GF-D8 (cell line): ENCODE measurements around the gene CHST2.
"Not testable (repeated sequence)": the region's sequence is repeated elsewhere in the genome, so short reads cannot be mapped to it uniquely, and the experiment has no call there.

ENCODE experiments used
- DNase-seq: peaks from one replicate; lab custom pipeline; 2025; lab: John Stamatoyannopoulos, UW

Gene CHST2

DNA sequence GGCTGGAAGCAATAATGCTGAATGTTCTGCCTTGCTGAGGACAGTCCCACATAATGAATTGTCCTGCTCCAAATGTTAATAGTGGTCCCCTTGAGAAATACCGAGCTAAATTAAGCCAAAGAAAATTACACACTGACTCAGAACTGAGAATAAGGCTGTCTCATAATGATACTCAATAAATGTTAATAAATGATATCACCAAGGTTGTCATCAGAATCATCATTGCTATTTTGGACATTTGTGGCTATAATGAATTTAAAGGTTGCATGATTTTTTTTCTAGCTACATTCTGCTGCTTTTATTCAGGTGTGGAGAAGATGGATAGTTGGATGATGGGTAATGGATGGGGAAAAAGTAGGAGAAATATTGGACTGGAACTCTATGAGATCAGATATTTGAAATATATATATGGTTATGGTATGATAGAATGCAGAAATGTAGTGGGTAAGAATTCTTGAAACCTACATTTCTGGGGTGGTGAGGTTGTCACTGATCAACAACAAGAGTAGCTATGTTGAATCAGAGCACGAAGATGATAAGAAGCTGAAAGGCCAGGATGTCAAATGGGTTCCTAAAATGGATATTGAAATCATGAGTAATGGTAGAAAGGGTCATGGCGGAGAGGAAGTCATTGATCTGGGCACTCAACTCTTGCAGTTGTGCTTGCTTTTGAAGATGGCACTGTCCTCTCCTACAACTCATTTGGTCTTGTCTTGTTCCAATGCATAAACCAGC is 12.8 kb downstream of the CHST2 start:
- no peak for DNase-seq

DNA sequence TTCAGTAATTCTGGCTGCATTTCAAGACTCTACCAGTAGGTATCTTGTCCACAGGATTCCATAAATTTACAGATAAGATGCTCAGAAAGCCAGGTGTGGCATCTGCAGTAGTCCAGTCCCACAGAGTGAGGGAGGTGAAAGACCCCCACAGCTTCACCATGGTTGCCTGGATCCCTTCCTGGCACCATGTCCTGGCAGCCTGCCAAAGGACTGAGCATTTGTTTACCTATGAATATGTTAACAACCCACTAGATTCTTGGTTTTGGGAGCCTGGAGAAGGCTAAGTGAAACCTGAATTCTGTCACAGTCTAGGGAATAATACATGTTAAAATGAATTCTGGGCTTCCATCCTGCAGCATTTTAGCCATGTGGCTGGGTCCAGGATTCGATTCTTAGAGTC is 14.9 kb downstream of the CHST2 start:
- no peak for DNase-seq

DNA sequence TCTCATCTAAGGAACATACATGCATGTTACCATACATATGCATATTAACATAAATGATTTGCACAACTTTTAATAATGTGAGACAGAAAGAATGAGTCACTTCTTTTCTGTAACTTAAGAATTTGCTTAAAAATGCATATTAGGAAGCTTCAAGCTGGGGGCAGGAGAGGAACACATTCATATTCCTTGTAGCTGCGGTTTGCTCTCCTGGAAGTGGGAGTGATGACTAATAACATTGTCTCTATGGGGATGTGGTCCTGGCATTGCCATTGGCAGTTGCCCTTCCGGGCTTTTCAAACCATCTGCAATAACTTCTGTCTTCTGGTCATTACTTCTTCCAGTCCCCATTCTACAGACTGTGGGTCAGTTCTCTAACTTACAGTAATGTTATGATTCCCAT is 15.6 kb downstream of the CHST2 start:
- no peak for DNase-seq

DNA sequence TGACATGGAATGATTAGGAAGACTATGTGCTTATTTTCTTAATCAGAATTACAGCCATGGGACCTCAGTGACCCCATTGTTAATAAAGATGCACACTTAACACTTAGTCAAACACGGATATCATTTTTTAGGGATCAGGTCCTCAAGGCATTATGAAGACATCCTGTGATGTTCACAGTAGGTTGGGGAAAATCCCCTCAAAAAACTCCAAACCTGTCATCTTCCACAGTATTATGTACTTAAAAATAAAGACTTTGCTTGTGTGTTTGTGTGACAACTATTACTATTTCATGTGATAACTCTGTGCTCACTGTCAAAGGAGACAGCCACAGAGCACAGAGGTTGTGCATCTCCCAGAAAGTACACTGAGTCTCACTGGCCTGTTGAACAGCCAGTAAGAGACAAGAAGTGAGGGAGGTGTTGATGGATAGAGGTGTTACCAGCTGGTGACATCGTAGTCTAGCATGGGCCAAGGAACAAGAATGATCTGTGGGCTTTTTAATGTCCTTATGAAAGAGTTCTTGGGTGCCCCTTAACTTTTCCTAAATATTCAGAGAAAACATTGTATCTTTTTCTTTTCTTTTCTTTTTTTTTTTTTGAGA is 18.0 kb downstream of the CHST2 start:
- no peak for DNase-seq

DNA sequence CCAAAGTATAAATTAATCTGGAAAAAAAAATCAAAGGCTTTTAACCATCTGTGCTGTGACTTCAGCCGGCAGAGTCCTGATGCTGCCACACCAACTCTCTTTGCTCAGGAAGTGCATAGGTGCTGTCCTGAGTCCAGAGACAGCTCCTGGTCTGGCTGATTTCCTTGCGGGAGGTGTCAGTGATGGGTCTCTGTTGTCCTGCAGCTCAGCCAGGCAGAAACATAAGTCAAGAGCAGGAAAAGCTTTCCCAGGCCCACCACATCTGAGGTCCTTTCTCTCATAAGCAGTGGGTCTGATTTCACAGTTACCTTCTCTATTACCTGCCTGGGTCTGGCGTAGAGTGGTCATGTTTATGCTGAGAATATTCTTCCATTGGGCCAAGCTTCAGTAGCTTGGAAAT is 19.4 kb downstream of the CHST2 start:
- DNase-seq: no peak

DNA sequence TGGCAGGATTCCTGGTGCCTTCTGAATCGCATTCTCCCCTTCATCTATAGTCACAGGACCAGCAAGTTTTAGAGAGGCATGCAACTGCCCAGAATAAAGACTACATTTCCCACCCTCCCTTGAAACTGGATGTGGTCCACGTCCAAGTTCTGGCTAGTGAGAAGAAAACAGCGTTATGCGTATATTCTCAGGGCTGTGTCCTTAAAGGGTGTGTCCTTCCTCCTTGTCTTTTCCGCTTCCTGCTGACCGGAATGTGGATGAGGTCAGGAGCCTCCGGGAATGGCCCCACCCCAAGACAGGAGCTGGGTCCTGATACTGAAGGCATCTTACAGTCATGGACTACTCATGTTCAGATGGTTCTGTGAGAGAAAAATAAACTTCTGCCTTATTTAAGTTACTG is 20.2 kb downstream of the CHST2 start:
- no peak for DNase-seq

DNA sequence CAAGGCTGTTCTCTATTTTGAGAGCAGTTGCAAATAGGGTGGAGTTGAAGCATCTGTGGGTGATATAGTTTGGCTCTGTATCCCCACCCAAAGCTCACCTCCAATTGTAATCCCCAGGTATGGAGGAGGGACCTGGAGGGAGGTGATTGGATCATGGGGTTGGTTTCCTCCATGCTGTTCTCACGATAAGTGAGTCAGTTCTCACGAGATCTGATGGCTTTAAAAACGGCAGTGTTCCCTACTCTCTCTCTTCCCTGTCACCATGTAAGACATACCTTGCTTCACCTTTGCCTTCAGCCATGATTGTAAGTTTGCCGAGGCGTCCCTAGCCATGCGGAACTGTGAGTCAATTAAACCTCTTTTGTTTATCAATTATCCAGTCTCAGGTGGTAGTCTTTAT is 21.0 kb downstream of the CHST2 start:
- no peak for DNase-seq

DNA sequence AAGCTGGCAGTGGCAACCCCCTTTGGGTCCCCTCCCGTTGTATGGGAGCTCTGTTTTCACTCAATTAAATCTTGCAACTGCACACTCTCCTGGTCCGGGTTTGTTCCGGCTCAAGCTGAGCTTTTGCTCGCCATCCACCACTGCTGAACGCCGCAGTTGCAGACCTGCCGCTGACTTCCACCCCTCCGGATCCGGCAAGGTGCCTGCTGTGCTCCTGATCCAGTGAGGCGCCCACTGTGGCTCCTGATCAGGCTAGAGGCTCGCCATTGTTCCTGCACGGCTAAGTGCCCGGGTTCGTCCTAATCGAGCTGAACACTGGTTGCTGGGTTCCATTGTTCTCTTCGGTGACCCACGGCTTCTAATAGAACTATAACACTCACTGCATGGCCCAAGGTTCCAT is 22.8 kb downstream of the CHST2 start:
- no peak for DNase-seq

DNA sequence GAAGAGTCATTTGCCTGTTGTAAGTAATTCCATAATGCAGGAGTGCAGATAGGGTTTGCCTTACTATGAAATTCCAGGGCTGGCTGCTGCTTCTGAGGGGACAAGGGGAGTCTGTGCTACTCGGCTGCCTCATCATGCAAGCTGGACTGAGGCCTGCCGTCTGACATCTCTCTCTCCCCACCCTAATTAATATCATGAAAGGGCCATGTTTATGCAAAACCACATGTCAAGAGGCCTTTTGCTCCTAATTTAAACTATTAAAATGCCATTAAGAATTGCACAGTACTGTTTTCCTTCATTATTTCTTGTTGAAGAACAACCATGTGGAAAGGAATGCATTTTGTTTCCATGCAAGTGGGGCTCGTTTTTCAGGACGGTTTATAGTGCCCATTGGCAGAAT is 26.3 kb downstream of the CHST2 start:
- DNase-seq: no peak

DNA sequence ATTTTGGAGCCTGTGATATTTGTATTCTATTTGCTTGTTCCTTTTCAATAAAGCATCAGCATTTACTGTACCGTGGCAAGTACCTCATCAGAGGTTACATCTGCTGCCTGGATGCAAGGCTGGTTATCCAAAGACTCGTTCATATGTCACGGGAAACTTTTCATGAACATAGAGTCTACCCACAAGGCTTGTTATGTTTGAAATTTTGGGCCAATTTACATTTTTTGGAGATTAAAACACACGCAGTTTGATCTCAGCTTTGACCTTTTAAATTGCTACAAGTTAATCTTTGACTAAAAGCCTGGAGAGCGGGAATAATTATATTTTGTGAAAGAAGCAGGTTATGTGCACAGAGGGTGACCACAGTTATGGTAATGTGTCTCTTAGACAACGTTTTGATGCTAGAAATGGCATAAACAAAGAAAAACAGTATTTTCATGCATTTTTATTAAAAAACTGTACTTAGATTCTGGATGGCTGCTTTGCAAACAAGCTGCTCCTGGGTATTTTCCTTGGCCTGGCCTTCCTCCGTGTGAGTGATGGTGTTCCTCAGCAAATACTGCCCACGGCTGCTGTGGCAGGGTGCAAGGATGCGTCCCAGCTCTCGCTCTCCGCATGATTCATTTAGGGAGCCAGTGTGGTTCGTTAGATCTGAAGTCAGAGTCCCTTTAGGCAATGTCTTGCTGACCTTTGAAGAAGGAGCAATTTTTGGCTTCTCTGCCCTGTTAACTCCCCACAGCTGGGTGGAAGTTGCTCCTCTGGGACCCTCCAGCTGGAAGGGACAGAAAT is 27.1 kb downstream of the CHST2 start:
- no peak for DNase-seq

DNA sequence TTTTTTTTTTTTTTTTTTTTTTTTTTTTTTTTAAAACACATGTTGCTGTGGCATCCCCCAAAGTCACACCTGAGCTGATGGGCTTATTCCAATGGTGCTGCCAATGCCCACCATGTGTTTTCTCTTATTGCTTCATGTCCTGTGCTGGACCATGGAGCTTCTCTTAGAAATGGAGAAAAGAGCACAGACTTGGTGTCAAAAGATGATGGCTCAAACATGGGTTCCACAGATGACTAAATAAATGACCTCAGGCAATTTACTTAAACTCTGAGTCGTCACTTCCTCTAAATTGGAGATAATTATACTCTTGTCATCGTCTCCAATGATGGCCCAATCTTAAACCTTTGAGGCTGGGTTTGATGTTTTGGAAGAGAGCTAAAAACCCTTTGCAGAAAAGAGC is 28.1 kb downstream of the CHST2 start:
- DNase-seq: no peak

DNA sequence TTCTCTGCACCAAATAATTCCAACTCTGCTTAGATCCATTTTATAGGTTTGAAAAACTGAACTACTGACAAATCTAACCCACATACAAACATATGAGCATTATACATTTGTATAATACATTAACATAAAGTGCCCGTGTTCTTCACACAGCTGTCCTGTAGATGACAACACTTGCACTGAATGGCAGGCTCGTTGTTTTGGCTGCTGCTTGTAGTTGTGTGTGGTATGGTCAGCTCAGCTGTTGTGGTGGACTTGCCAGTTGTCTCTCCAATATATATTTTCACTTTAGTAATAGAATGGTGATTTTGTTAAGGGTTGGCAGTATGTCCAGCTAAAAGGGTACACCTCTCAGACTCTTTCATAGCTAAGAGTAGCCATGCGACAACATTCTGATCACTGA is 30.5 kb downstream of the CHST2 start:
- no peak for DNase-seq

DNA sequence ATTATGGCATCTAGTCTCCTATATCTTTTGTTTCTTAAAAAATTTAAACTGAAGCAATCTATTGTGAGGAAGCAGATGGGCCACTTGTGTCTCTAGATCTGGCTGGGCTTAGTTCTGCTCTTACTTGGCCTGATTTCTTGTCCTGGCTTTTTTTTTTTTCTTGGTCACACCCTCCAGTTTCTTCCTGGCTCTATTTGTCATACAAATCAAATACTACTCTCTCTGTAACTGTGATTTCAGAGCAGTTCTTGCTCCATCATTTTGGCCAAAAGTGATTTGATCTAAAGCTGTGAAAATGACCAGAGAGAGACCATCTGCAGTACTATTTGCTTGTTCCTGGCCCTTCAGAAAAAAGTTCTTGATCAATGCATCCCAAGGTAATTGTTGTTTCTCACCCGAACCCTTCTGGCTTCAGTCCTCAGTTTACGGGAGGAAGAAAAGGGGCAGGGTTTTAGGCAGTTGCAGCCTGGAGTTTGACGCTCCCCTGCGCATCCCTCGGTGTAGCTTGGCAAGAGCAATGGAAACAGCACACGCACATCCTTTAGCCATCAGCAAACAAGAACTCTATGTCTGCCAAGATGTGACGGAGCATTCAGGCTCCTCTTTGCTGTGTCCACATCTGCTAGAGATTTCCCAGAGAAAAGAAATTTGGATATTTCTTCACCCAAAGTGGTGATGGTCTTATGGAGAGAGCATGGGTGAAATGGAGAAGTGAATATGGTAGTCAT is 31.6 kb downstream of the CHST2 start:
- no peak for DNase-seq

DNA sequence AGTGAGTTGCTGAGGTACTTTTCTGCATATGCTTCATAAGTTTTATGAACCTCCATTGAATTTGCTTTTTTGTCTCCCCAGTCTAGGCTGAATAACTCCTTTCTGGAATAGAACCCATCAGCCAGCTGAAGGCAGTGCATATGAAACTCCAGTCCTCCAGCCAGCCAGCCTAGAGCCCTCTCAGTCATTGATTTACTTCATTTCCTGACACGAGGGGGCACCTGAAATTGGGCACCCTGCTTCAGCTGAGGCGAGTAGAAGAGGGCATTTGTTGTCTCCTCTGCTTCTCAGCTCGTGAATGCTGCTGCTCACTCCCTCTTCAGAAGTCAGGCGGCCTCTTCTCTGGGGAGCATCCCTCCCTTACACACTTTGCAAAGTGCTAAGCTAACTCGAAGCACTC is 32.5 kb downstream of the CHST2 start:
- DNase-seq: no peak

DNA sequence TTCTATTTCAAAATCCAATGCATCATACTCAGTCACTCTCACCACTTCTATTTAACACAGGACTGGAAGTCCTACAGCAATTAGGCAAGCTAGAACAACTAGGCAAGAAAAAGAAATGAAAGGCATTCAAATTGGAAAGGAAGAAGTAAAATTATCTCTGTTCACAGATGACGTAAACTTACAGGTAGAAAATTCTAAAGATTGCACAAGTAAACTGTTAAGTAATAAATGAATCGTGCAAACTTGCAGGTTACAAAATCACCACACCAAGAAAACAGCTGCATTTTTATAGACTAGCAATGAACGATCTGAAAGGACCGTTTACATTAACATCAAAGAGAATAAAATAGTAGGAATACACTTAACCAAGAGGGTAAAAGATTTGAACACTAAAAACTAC is 36.2 kb downstream of the CHST2 start:
- no peak for DNase-seq

DNA sequence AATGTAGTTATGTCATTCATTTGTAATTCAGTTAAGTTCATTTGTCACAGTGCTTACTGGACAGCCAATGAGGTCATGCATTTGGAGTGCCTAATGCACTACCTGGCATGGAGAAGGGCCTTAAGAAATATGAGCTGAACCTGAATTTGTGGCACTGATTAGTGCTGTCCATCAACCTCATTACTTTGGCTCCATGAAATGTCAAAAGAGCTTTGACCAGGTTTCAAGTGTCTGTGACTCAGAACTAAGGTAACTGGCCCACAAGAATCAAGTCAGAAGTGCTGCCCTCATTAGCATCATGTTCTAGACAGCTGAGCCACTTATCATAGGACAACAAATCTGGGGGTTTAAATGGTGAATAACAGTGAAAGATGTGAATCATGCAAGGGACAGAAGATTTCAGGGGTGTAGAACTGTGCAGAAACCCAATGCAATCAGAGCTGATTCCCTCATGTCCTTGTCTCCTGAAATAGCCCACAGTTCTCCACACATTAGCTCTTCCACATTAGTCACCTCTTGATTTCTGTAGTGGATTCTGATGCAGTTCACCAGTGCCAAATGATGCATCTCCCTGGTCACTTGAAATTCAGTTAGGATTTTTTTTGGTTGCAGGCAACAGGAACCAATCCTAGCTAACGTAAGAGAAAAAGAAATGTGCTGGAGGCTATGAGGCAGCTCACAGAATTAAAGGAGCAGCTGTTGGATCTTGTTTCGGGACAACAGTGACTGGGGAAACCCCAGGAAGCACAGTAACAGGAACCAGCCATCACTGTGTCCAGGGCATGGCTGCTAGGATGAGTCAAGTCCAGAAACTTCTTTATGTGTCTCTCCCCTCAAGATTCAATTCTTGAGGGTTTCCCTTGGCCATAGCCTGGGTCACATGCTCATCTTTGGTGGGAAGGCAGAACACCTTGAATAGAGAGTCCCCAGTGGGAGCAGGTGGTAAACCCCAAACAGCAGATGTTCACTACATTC is 38.7 kb downstream of the CHST2 start:
- no peak for DNase-seq

DNA sequence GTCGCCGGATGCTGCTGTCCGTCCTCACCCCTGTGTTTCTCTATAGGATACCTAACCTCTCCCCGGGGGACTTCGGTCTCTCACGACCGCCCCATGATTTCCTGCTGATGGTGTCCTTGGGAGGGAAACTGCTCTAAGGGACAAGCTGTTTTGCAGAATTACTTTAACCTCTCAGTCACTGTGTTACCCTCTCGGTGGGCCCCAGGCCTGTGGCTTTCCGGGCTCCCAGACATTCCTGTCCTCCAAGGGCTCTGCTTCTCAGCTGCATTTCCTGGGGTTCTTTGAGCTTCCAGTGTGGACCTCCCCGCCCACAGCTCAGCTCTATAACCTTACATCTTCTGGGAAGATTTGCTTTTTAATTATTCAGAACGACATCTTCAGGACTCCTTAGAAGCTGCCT is 40.9 kb downstream of the CHST2 start:
- DNase-seq: no peak

DNA sequence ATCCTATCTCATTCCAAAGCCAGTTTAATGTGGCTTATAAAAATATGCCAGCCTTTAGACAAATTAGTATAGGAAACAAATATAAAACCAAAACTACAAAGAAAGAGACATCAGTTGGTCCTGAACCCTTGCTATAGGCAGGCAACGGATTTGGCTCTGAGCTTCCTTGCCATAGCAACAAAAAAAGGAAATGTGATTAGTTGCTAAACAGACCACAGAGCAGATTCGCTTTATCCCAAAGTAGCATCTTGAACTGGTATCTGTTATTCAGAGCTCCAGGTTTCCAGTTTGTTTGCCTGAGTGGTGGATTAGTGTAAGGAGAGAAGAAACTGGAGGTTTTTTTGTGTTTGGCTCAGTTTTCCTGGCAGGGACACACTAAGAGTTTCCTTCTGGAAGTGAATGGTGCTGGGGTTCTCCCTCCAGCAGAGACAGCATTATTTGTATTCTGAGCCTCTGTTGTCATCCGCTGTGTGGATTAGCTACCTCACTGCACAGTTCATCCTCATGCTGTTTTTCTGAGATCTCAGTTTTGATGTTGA is 44.1 kb downstream of the CHST2 start:
- no peak for DNase-seq

DNA sequence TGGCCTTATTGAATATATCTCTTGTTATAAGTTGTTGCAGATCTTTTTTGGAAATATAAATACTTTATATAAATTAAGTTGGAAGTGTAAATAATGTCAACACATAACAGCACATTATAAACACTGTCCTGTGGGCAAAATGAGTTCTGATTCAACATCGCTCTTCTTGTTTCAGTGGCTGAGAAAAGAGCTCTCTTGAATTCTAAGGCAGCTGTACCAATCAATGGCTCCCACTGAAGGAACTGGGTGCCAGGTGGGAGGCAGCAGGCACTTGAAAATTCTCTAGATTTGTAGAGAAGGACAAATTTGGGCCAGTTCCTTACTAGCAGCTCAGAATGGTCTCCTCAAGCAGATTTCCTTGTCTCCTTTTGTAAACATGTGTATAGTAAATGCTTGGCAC is 45.6 kb downstream of the CHST2 start:
- DNase-seq: no peak

DNA sequence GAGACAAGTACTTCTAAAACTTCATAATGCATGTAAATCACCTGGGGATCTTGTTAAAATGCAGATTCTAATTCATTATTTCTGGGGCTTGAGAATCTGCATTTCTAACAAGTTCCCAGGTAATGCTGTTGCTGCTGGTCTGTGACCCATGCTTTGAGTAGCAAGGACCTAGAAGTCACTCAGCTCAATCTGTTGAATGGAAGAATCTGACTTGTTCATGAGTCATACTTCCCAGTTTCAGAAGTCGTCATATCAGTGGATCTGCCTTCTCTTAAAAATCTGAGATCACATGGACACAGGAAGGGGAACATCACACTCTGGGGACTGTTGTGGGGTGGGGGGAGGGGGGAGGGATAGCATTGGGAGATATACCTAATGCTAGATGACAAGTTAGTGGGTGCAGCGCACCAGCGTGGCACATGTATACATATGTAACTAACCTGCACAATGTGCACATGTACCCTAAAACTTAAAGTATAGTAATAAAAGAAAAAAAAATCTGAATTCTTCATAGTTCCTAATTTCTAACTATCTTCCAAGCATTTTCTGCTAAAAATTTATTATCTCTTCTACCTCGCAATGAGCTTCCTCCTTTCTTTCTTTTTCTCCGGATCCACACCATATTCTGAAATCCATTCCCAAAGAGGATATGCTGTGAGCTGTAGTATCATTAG is 46.2 kb downstream of the CHST2 start:
- DNase-seq: not testable (repeated sequence)

DNA sequence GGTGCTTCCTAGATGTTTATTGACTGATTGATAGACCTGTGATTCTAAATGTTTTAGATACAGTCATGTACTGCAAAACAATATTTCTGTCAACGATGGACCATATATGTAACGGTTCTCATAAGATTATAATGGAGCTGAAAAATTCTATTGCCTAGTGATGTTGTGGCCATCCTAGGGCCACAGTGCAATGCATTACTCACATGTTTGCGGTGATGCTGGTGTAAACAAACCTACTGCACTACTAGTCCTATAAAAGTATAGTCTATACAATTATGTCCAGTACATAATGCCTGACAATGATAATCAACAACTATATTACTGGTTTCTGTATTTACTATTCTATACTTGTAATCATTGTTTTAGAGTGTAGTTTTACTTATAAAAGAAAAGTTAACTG is 46.8 kb downstream of the CHST2 start:
- DNase-seq: no peak
